HepG2 (cell line): ENCODE data around the gene GHR. TPM values are rescaled to one million over a fixed set of nuclear protein-coding genes. Genes with fewer than 3 reads are reported as not detected.

Experiments
- ATAC-seq: fragments of 200-7000 bp; cut with Tn5 transposase; 3 replicates; pipeline ENCODE4 v1.9.1; 2020; ENCODE audit warnings: mild to moderate bottlenecking, moderate library complexity
- BruUV-seq: library from RNA; stranded (reverse); fragments of 400-500 nt; replicated peaks from 2 replicates; lab custom pipeline; 2021; lab: Mats Ljungman, UMichigan
- CTCF ChIA-PET: fragments of 300-600 bp; formaldehyde crosslinking; extraction: SDS; loops from one replicate; lab custom pipeline; 2021; ENCODE audit warnings: low total read pairs, inconsistent platforms, low intra/inter-chr PET ratio; lab: Yijun Ruan, JAX
- POLR2A ChIA-PET: fragments of 350-600 bp; sonication (Branson Sonifier 250); formaldehyde crosslinking; loops from one replicate; lab custom pipeline; 2020; ENCODE audit warnings: antibody characterized with exemption, inconsistent platforms; lab: Yijun Ruan, JAX
- DNase-seq: peaks from one replicate; pipeline ENCODE4 v3.0.0-alpha.2; 2015; ENCODE audit warnings: low spot score
- FAIRE-seq: peaks from 3 replicates; lab custom pipeline; 2011; peaks lifted over from hg19 to GRCh38; lab: Jason Lieb, UNC
- H2AFZ ChIP-seq: one replicate; pipeline ENCODE4 v1.6.1; 2011; ENCODE audit warnings: low read length, inconsistent platforms
- H3K27ac ChIP-seq: fragments of 300-600 bp; 3 replicates; pipeline ENCODE4 v1.8.0; 2011; ENCODE audit warnings: mixed run types, mild to moderate bottlenecking, mixed read lengths, low read length, inconsistent platforms; ENCODE audit not compliant: insufficient read depth; ENCODE audit errors: extremely low read length
- H3K27me3 ChIP-seq, 2 experiments: fragments of 200-600 bp in 1 of 2; 2 replicates in 1 of 2; 3 replicates in 1 of 2; pipeline versions ENCODE4 v1.6.0 to v1.8.0; 2011; ENCODE audit warnings: low read length in 2 of 2, mild to moderate bottlenecking in 2 of 2, moderate library complexity in 2 of 2, inconsistent platforms in 1 of 2; ENCODE audit not compliant: insufficient read depth in 2 of 2, control insufficient read depth in 1 of 2
- H3K36me3 ChIP-seq, 2 experiments: fragments of 200-600 bp in 1 of 2; replicated peaks in 1 of 2; 2 replicates in 1 of 2; 3 replicates in 1 of 2; pipeline versions ENCODE4 v1.5.1 to v1.8.0; 2011; ENCODE audit warnings: low read length in 2 of 2, inconsistent platforms in 1 of 2; ENCODE audit not compliant: insufficient read depth in 2 of 2, control insufficient read depth in 1 of 2
- H3K4me1 ChIP-seq: 2 replicates; pipeline ENCODE4 v1.5.1; 2012; ENCODE audit warnings: low read length, inconsistent platforms; ENCODE audit not compliant: insufficient read depth
- H3K4me2 ChIP-seq: 2 replicates; pipeline ENCODE4 v1.6.0; 2011; ENCODE audit warnings: low read depth, low read length, inconsistent platforms
- H3K4me3 ChIP-seq, 3 experiments: fragments of 200-600 bp in 1 of 3; sonication (generic), shearing (Covaris generic) in 1 of 3; replicated peaks in 1 of 3; 2 replicates each; pipeline ENCODE4 v1.5.1; 2011 to 2016; ENCODE audit warnings: low read length in 3 of 3, inconsistent platforms in 2 of 3, low read depth in 2 of 3, mild to moderate bottlenecking in 2 of 3, control low read depth in 1 of 3, mixed read lengths in 1 of 3; ENCODE audit not compliant: insufficient read depth in 1 of 3
- H3K79me2 ChIP-seq: one replicate; pipeline ENCODE4 v1.6.1; 2011; ENCODE audit warnings: low read length, inconsistent platforms; ENCODE audit not compliant: insufficient read depth
- H3K9ac ChIP-seq: 2 replicates; pipeline ENCODE4 v1.6.0; 2011; ENCODE audit warnings: mild to moderate bottlenecking, low read depth, low read length, inconsistent platforms; ENCODE audit not compliant: insufficient read depth
- H3K9me3 ChIP-seq: 2 replicates; pipeline ENCODE4 v1.5.1; 2012; ENCODE audit warnings: mild to moderate bottlenecking, low read length
- H4K20me1 ChIP-seq: 2 replicates; pipeline ENCODE4 v1.6.0; 2011; ENCODE audit warnings: inconsistent platforms, mild to moderate bottlenecking, low read length, moderate library complexity; ENCODE audit not compliant: insufficient read depth
- BCL6 ChIP-seq: IDR thresholded peaks from 2 replicates; pipeline ENCODE4 v1.6.1; 2016; ENCODE audit warnings: missing genetic modification reagents, missing compliant biosample characterization
- BHLHE40 ChIP-seq: IDR thresholded peaks from 2 replicates; pipeline ENCODE4 v1.6.1; 2011; ENCODE audit warnings: low read length, improper control_type of control experiment
- FOSL2 ChIP-seq: sonication (generic); formaldehyde crosslinking; IDR thresholded peaks from 2 replicates; pipeline ENCODE4 v1.4.0; 2020; ENCODE audit warnings: missing genetic modification reagents
- FOXM1 ChIP-seq: sonication (generic); formaldehyde crosslinking; IDR thresholded peaks from 2 replicates; pipeline ENCODE4 v1.5.0; 2020; ENCODE audit warnings: missing genetic modification reagents
- HIVEP1 ChIP-seq: sonication (generic); formaldehyde crosslinking; IDR thresholded peaks from 2 replicates; pipeline ENCODE4 v1.4.0; 2020; ENCODE audit warnings: mild to moderate bottlenecking, missing genetic modification reagents
- MAFF ChIP-seq: IDR thresholded peaks from 2 replicates; pipeline ENCODE4 v1.6.1; 2011; ENCODE audit warnings: low read depth, low read length, improper control_type of control experiment
- MAFK ChIP-seq, 2 experiments: IDR thresholded peaks in 1 of 2; conservative IDR thresholded peaks in 1 of 2; 2 replicates each; pipeline ENCODE4 v1.6.1; 2011; ENCODE audit warnings: improper control_type of control experiment in 2 of 2, low read length in 2 of 2
- ZNF878 ChIP-seq: sonication (generic); formaldehyde crosslinking; IDR thresholded peaks from 2 replicates; pipeline ENCODE4 v1.8.1; 2023; ENCODE audit warnings: mild to moderate bottlenecking, missing genetic modification reagents, moderate library complexity
- WGBS: methylation state at CpG from one replicate; pipeline ENCODE4 v1.1.6; 2017; ENCODE audit warnings: low lambda C conversion rate; 5-methylcytosine and 5-hydroxymethylcytosine counted together
- in situ Hi-C: cut with HindIII; loops from 2 replicates; pipeline ENCODE4 v1.10.0; 2017; ENCODE audit warnings: low pct_unique_long_range_greater_than_20kb; ENCODE audit not compliant: extremely low pct_ligation_motif_present
- intact Hi-C: fragments of 100-400 bp; cut with micrococcal nuclease; formaldehyde crosslinking; loops from one replicate; pipeline ENCODE4 v1.10.0; 2022; ENCODE audit not compliant: unreplicated experiment
- polyA plus RNA-seq, 8 experiments: library from polyadenylated mRNA; depleted of rRNA in 3 of 8; stranded (reverse) in 7 of 8; unstranded in 1 of 8; fragments of >200 nt; fragmentation: Illumina TruSeq in 4 of 8; extraction: Trizol in 4 of 8; gene quantifications; 2 replicates each; pipeline versions ENCODE4 v1.2.1 to v1.2.3, GENCODE V29; 2011 to 2016; ENCODE audit warnings: low read depth in 4 of 8, missing spikeins in 1 of 8, mixed read lengths in 1 of 8; ENCODE audit not compliant: insufficient read depth in 1 of 8
- total RNA-seq, 5 experiments: library from RNA; depleted of rRNA; stranded (reverse); fragments of >200 nt; fragmentation: Illumina TruSeq; extraction: Trizol; gene quantifications; 2 replicates each; pipeline ENCODE4 v1.2.3, GENCODE V29; 2016; ENCODE audit warnings: low read depth in 1 of 5
- TF ChIP-seq, protein P1 (sequence below): sonication (generic); formaldehyde crosslinking; IDR thresholded peaks from 2 replicates; pipeline ENCODE4 v1.5.0; 2020; ENCODE audit warnings: mild to moderate bottlenecking, low read depth, missing genetic modification reagents, borderline replicate concordance
- TF ChIP-seq, protein P2 (sequence below): IDR thresholded peaks from 2 replicates; pipeline ENCODE4 v1.6.1; 2016; ENCODE audit warnings: control low read depth
- TF ChIP-seq, protein P3 (sequence below): sonication (generic); formaldehyde crosslinking; IDR thresholded peaks from 2 replicates; pipeline ENCODE4 v1.4.0; 2020; ENCODE audit warnings: mild to moderate bottlenecking, missing genetic modification reagents

GHR gene
- total and polyA plus RNA-seq, 2 of the 13 experiments (the other 11 are each of a cell fraction or from before 2014, with no cell fraction given): 0.07 TPM; not detected in 1

DNA sequence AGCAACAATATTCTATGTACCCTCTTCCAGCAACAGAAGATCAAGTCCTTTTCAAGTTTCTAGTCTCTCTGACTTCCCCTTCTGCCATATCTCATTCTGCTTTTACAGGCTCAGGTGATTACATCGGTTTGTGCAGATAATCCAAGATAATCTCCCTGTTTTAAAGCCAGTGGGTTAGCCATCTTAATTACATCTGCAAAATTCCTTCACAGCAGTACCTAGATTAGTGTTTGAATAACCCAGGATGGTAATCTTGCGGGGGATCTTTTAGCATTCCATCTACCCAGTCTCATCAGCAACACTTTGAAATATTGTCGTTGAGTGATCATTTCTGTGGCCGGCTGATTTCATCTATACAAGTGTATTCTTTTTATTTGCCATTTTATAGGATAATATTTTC is 130.2 kb downstream of the GHR start (continued):
- no peak for TF ChIP-seq ZNF878
- no peak for TF ChIP-seq HIVEP1 (CRISPR knock-in tag)
- TF ChIP-seq, protein P1, sequence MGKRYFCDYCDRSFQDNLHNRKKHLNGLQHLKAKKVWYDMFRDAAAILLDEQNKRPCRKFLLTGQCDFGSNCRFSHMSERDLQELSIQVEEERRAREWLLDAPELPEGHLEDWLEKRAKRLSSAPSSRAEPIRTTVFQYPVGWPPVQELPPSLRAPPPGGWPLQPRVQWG (CRISPR knock-in tag): no peak
- TF ChIP-seq, protein P2, sequence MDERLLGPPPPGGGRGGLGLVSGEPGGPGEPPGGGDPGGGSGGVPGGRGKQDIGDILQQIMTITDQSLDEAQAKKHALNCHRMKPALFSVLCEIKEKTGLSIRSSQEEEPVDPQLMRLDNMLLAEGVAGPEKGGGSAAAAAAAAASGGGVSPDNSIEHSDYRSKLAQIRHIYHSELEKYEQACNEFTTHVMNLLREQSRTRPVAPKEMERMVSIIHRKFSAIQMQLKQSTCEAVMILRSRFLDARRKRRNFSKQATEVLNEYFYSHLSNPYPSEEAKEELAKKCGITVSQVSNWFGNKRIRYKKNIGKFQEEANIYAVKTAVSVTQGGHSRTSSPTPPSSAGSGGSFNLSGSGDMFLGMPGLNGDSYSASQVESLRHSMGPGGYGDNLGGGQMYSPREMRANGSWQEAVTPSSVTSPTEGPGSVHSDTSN (CRISPR knock-in tag): no peak
- no peak for TF ChIP-seq FOXM1 (CRISPR knock-in tag)

DNA sequence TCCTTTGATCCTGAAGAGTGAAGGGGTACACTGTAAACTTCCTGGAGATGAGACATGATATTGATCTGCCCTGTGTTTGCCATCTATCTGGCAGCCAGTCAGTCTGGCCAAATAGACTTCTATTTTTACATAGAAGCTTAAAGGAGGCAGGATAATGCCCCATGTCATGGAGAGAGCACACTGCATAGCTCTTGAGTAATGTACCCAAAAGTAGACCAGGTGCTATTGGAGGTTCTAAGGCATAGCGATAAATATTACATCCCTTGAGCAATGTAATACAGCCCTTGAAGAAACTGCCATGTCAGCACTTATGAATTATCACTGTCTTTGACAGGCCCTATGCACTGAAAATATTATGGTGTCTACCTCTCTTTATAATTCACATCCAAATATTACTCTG is 131.8 kb downstream of the GHR start:
- Histone ChIP-seq H3K9ac (no peak overlapping the region), H3K9me3 (no peaks in the 10 kb centered on the region), H3K27me3 (no peaks in the 10 kb centered on the region), H2AFZ (no peak overlapping the region), H3K4me1 (no peaks in the 10 kb centered on the region), H3K36me3 (no peaks in the 10 kb centered on the region), H3K4me3 (no peak overlapping the region), H4K20me1 (no peaks in the 10 kb centered on the region), H3K4me2 (no peak overlapping the region), H3K79me2 (no peaks in the 10 kb centered on the region), H3K27ac (no peak overlapping the region)
- in situ Hi-C loops (no loop called here), intact Hi-C loops (no loop called here)
- BruUV-seq: no TSS peak
- CTCF ChIA-PET: no interaction called here
- ATAC-seq: peak; percentile 38; the same call in 2 of the 3 replicates
- POLR2A ChIA-PET: no interaction called here
- peak; percentile 2 for DNase-seq
- 50% methylated on average over 1 of the region's 1 CpG for WGBS
- 0 out of 2 replicates have a peak, but pooled peaks have one; percentile 21 for TF ChIP-seq BCL6
- peak; percentile 99 for TF ChIP-seq MAFF
- TF ChIP-seq MAFK (conservative IDR thresholded peaks at IDR 0.05 in 1 of 2, IDR thresholded peaks at IDR 0.05 in 1 of 2; ENCODE audit: low read length in 2 of 2): peak; percentile 98 to 99
- TF ChIP-seq, protein P3, sequence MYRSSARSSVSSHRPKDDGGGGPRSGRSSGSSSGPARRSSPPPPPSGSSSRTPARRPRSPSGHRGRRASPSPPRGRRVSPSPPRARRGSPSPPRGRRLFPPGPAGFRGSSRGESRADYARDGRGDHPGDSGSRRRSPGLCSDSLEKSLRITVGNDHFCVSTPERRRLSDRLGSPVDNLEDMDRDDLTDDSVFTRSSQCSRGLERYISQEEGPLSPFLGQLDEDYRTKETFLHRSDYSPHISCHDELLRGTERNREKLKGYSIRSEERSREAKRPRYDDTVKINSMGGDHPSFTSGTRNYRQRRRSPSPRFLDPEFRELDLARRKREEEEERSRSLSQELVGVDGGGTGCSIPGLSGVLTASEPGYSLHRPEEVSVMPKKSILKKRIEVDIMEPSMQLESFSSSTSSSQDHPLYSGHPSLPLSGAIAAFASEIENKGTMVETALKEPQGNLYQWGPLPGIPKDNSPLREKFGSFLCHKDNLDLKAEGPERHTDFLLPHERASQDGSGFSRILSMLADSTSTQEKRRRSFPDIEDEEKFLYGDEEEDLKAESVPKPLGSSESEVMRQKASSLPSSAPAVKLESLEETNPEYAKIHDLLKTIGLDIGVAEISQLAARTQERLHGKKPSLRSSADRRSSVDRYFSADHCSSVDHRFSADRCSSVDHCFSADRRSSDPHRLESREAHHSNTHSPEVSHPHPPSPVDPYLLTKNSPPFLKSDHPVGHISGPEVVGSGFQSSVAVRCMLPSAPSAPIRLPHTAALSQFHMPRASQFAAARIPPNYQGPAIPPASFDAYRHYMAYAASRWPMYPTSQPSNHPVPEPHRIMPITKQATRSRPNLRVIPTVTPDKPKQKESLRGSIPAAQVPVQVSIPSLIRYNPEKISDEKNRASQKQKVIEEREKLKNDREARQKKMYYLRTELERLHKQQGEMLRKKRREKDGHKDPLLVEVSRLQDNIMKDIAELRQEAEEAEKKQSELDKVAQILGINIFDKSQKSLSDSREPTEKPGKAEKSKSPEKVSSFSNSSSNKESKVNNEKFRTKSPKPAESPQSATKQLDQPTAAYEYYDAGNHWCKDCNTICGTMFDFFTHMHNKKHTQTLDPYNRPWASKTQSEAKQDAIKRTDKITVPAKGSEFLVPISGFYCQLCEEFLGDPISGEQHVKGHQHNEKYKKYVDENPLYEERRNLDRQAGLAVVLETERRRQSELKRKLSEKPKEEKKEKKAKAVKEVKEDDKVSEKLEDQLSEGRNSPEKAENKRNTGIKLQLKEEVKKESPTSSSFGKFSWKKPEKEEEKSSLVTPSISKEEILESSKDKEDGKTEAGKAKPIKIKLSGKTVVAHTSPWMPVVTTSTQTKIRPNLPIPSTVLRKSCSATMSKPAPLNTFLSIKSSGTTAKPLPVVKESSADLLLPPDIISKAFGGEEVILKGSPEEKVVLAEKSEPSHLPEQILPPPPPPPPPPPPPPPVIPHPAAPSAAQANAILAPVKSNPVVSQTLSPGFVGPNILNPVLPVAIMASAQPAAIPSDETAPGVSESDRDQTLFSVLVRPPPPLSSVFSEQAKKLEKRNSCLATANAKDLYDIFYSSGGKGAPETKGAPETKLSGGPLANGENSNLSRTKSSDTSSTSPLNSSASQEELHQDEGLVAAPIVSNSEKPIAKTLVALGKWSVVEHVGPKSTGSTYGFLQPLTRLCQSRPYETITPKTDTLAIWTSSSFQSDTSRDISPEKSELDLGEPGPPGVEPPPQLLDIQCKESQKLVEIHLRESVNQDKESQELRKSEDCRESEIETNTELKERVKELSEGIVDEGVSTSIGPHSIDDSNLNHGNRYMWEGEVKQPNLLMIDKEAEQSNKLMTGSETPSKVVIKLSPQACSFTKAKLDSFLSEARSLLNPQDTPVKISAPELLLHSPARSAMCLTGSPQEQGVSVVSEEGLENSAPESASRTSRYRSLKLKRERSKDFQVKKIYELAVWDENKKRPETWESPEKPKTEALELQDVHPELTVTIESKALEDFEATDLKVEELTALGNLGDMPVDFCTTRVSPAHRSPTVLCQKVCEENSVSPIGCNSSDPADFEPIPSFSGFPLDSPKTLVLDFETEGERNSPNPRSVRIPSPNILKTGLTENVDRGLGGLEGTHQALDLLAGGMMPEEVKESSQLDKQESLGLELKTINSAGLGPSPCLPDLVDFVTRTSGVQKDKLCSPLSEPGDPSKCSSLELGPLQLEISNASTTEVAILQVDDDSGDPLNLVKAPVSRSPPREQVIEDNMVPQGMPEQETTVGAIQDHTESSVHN (CRISPR knock-in tag): no peak
- TF ChIP-seq BHLHE40: no peak
- 0 out of 2 replicates have a peak, but pooled peaks have one; percentile 20 for TF ChIP-seq FOSL2 (CRISPR knock-in tag)
- FAIRE-seq: no peak
